Measurements from ENCODE around the gene COBLL1. TPM values are rescaled to one million over a fixed set of nuclear protein-coding genes. Genes with fewer than 3 reads are reported as not detected.

Gene COBLL1
- total RNA-seq, 4 donors from 2014 or later = 41.4 to 66.0 (median 61.9) TPM

DNA sequence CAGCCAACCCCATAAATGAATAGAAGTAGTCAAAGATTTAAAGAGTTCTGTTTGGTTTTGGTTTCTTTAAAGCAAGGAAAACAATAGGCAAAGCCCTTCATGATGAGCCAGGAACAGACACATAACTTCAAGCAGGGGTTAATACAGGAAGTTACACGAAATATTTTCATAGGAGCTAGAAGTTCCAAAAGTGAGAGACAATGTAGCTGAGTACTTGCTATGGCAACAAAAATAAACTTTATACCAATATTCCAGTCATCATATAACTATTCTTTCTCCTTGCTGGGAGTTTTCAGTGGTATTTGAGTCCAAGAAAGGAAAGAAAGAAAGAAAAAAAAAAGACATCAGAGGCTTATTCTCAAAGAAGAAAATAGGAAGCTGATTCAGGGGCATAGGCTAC, 56.2 kb downstream of the COBLL1 start:
- Histone ChIP-seq H3K27me3 (no peaks in the 10 kb centered on the region), H3K27ac (replicated peaks in 1 of 4) (peak overlapping the region; percentile 80 to 90 (median 86)), H3K36me3 (no peaks in the 10 kb centered on the region), H3K9me3 (no peaks in the 10 kb centered on the region), H3K4me1 (peaks cover 55 to 86% (median 71%) of the 10 kb centered on the region in 4 donors), H3K4me3 (peak overlapping the region; percentile 2 to 28 (median 8))
- intact Hi-C loops (cut with DNase I) = loop anchor here (10.0 kb wide), 1 partner anchor 49 kb away; no protein-coding TSS in a partner anchor
- TF ChIP-seq, protein P1, sequence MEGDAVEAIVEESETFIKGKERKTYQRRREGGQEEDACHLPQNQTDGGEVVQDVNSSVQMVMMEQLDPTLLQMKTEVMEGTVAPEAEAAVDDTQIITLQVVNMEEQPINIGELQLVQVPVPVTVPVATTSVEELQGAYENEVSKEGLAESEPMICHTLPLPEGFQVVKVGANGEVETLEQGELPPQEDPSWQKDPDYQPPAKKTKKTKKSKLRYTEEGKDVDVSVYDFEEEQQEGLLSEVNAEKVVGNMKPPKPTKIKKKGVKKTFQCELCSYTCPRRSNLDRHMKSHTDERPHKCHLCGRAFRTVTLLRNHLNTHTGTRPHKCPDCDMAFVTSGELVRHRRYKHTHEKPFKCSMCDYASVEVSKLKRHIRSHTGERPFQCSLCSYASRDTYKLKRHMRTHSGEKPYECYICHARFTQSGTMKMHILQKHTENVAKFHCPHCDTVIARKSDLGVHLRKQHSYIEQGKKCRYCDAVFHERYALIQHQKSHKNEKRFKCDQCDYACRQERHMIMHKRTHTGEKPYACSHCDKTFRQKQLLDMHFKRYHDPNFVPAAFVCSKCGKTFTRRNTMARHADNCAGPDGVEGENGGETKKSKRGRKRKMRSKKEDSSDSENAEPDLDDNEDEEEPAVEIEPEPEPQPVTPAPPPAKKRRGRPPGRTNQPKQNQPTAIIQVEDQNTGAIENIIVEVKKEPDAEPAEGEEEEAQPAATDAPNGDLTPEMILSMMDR (IDR thresholded peaks at IDR 0.05) = no peak
- TF ChIP-seq POLR2A (IDR thresholded peaks at IDR 0.05; ENCODE audit: low read depth) = no peak
- WGBS = 4% methylated on average over 1 of the region's 1 CpG
- DNase-seq (ENCODE audit: extremely low spot score) = no peak

DNA sequence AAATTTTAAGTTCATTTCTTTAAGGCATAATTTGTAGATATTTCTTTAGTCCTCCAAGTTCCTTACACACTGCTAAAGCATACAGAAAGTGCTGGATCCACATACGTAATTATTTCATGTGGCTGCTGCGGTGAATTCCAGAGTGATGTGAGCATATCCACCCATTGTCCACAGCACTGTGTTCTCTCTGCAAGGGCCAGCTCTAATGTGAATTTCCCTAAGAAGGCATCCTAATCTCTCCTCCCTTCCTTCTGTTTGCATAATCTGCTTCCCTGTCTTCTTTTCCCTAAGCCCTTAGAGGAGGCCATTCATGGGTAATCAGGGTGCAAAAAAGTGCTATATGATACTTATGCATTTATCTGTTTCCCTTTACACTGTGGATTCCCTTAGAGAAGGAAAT, 57.2 kb downstream of the COBLL1 start:
- Histone ChIP-seq H3K4me1 (peaks cover 56 to 89% (median 79%) of the 10 kb centered on the region in 4 donors), H3K9me3 (no peaks in the 10 kb centered on the region), H3K36me3 (no peaks in the 10 kb centered on the region), H3K4me3 (no peak overlapping the region), H3K27me3 (no peaks in the 10 kb centered on the region), H3K27ac (replicated peaks in 1 of 4) (peak overlapping the region; percentile 80 to 90 (median 86))
- TF ChIP-seq POLR2A (IDR thresholded peaks at IDR 0.05; ENCODE audit: low read depth) (no peak), EP300 (IDR thresholded peaks at IDR 0.05) (no peak), POLR2AphosphoS5 (IDR thresholded peaks at IDR 0.05) (peak; percentile 57 to 71)
- TF ChIP-seq, protein P1 (IDR thresholded peaks at IDR 0.05) = no peak
- intact Hi-C loops (cut with DNase I) = loop anchor here (10.0 kb wide), 1 partner anchor 50 kb away; no protein-coding TSS in a partner anchor
- 29% methylated on average over 2 of the region's 2 CpGs for WGBS
- no peak for DNase-seq (ENCODE audit: extremely low spot score)

DNA sequence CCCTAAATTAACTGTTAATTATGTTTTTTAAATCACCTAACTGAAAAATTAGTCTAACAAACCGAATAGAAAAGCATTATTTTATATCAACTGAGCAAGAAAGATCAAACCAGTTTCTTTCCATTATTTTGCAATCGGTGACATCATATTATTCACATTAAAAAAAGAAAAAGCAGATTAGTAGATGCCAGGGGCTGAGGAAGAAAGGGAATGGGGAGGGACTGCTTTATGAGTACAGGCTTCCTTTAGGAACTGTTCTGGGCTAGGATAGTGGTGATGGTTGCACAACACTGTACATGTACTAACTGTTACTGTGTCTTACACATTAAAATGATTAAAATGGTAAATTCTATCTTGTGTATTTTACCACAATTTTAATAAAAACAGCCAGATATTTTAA, 59.3 kb downstream of the COBLL1 start:
- Histone ChIP-seq H3K27ac (replicated peaks in 1 of 4) (peak overlapping the region; percentile 80 to 90 (median 86)), H3K9me3 (no peaks in the 10 kb centered on the region), H3K27me3 (no peaks in the 10 kb centered on the region), H3K36me3 (no peaks in the 10 kb centered on the region), H3K4me1 (peaks cover 61 to 87% (median 81%) of the 10 kb centered on the region in 4 donors), H3K4me3 (no peak overlapping the region)
- DNase-seq (ENCODE audit: extremely low spot score) = no peak
- intact Hi-C loops (cut with DNase I) = loop anchor here (10.0 kb wide), 1 partner anchor 52 kb away; no protein-coding TSS in a partner anchor
- 58% methylated on average over 2 of the region's 2 CpGs for WGBS
- TF ChIP-seq, protein P1 (IDR thresholded peaks at IDR 0.05) = no peak
- no peak for TF ChIP-seq EP300 (IDR thresholded peaks at IDR 0.05)
- TF ChIP-seq POLR2A (IDR thresholded peaks at IDR 0.05; ENCODE audit: low read depth) = no peak
- peak in 1 of 2 donors; percentile 19 for TF ChIP-seq POLR2AphosphoS5 (IDR thresholded peaks at IDR 0.05)

DNA sequence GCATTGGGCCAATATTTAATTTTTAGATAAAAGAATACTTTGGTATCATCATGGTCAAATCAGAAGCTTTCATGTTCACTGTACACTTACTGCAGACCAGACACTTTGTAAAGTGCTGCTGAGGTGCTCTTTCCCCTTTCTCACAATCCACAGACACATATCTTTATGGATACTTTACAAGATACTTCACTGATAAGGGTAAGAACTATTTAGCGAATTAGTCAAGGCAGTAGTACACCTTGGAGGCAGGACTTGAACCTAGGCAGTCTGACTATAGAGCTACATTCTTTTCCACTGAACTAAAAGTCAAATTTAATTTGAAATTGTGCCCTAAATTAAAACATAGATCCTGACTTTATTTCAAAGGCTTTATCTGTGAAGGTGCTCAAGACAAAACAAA, 60.2 kb downstream of the COBLL1 start:
- 92% methylated on average over 1 of the region's 1 CpG for WGBS
- H3K27ac ChIP-seq (replicated peaks in 1 of 4) = peak overlapping the region; percentile 80 to 90 (median 86)
- no peaks in the 10 kb centered on the region for H3K9me3 ChIP-seq
- no peak overlapping the region for H3K4me3 ChIP-seq
- H3K4me1 ChIP-seq = peaks cover 61 to 78% (median 74%) of the 10 kb centered on the region in 4 donors
- intact Hi-C loops (cut with DNase I) = loop anchor here (10.0 kb wide), 1 partner anchor 53 kb away; no protein-coding TSS in a partner anchor
- TF ChIP-seq, protein P1 (IDR thresholded peaks at IDR 0.05) = no peak
- no peak for TF ChIP-seq POLR2A (IDR thresholded peaks at IDR 0.05; ENCODE audit: low read depth)
- no peak for TF ChIP-seq POLR2AphosphoS5 (IDR thresholded peaks at IDR 0.05)
- no peak for TF ChIP-seq EP300 (IDR thresholded peaks at IDR 0.05)
- no peaks in the 10 kb centered on the region for H3K27me3 ChIP-seq
- H3K36me3 ChIP-seq = no peaks in the 10 kb centered on the region
- no peak for DNase-seq (ENCODE audit: extremely low spot score)
